GM18511 (cell line): ENCODE results near the gene PTPRU.

Experiments used
- ATAC-seq: cut with Tn5 transposase; IDR thresholded peaks from one replicate; pipeline ENCODE4 v1.9.1; 2021; ENCODE audit warnings: mild to moderate bottlenecking, moderate library complexity; ENCODE audit not compliant: unreplicated experiment

The PTPRU gene

GRCh38 chr1:29243023-29243870 is 6.9 kb downstream of the PTPRU start:
- ATAC-seq, result no peak

GRCh38 chr1:29243871-29244200 is 7.5 kb downstream of the PTPRU start:
- ATAC-seq, result no peak

GRCh38 chr1:29245261-29245660 is 8.9 kb downstream of the PTPRU start:
- ATAC-seq, result no peak

GRCh38 chr1:29245876-29246275 is 9.6 kb downstream of the PTPRU start:
- ATAC-seq, result no peak

- ATAC-seq, result no peak
Observed at GRCh38 chr1:29247044-29247443, 10.7 kb downstream of the PTPRU start.

- ATAC-seq, result no peak
Observed at GRCh38 chr1:29247571-29248273, 11.4 kb downstream of the PTPRU start.

GRCh38 chr1:29248409-29248808 is 12.1 kb downstream of the PTPRU start:
- no peak for ATAC-seq

GRCh38 chr1:29249170-29249691 is 12.9 kb downstream of the PTPRU start:
- ATAC-seq, result no peak

- no peak for ATAC-seq
Observed at GRCh38 chr1:29249951-29250581, 13.7 kb downstream of the PTPRU start.

- ATAC-seq, result no peak
Observed at GRCh38 chr1:29251164-29252124, 15.1 kb downstream of the PTPRU start.

- ATAC-seq, result no peak
Observed at GRCh38 chr1:29253180-29253579, 16.9 kb downstream of the PTPRU start.

GRCh38 chr1:29254346-29254745 is 18.0 kb downstream of the PTPRU start:
- ATAC-seq, result no peak

GRCh38 chr1:29255134-29255666 is 18.9 kb downstream of the PTPRU start:
- no peak for ATAC-seq

GRCh38 chr1:29256394-29256793 is 20.1 kb downstream of the PTPRU start:
- ATAC-seq, result no peak

GRCh38 chr1:29256979-29257804 is 20.9 kb downstream of the PTPRU start:
- ATAC-seq, result no peak

- ATAC-seq, result no peak
Observed at GRCh38 chr1:29258189-29258975, 22.1 kb downstream of the PTPRU start.

- ATAC-seq, result no peak
Observed at GRCh38 chr1:29258976-29259801, 22.9 kb downstream of the PTPRU start.
